ENCODE measurements around the gene COBLL1. TPM values are rescaled to one million over a fixed set of nuclear protein-coding genes. Genes with fewer than 3 reads are reported as not detected.

COBLL1 gene
- total and polyA plus RNA-seq, 2 donors (not counting 1 experiment from before 2014, with no cell fraction given): 10.1 to 11.9 TPM

GRCh38 chr2:164719996-164720941 lies 121.4 kb downstream of the COBLL1 start:
- no peak overlapping the region for H3K4me2 ChIP-seq (ENCODE audit: extremely low read depth, insufficient read depth, low read length)
- no peak overlapping the region for H3K4me3 ChIP-seq (replicated peaks in 1 of 4; ENCODE audit: control extremely low read depth in 1 of 4, insufficient read depth in 1 of 4, low read depth in 3 of 4, low read length in 4 of 4)
- no peaks in the 10 kb centered on the region for H3K79me2 ChIP-seq (ENCODE audit: control insufficient read depth, insufficient read depth, low read length)
- TF ChIP-seq, protein P1, sequence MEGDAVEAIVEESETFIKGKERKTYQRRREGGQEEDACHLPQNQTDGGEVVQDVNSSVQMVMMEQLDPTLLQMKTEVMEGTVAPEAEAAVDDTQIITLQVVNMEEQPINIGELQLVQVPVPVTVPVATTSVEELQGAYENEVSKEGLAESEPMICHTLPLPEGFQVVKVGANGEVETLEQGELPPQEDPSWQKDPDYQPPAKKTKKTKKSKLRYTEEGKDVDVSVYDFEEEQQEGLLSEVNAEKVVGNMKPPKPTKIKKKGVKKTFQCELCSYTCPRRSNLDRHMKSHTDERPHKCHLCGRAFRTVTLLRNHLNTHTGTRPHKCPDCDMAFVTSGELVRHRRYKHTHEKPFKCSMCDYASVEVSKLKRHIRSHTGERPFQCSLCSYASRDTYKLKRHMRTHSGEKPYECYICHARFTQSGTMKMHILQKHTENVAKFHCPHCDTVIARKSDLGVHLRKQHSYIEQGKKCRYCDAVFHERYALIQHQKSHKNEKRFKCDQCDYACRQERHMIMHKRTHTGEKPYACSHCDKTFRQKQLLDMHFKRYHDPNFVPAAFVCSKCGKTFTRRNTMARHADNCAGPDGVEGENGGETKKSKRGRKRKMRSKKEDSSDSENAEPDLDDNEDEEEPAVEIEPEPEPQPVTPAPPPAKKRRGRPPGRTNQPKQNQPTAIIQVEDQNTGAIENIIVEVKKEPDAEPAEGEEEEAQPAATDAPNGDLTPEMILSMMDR (conservative IDR thresholded peaks at IDR 0.05 in 1 of 2, IDR thresholded peaks at IDR 0.05 in 1 of 2; ENCODE audit: low read depth in 1 of 2, low read length in 2 of 2): no peak
- no peak for TF ChIP-seq EZH2 (IDR thresholded peaks at IDR 0.05; ENCODE audit: low read length, missing control alignments)
- H4K20me1 ChIP-seq (ENCODE audit: control insufficient read depth, extremely low read depth, insufficient read depth, low read length): no peaks in the 10 kb centered on the region
- H3K9ac ChIP-seq (ENCODE audit: insufficient read depth, low read length): no peak overlapping the region
- no peaks in the 10 kb centered on the region for H3K4me1 ChIP-seq (ENCODE audit: control insufficient read depth, extremely low read depth, insufficient read depth, low read length)
- no peak overlapping the region for H2AFZ ChIP-seq (ENCODE audit: low read length)
- H3K9me3 ChIP-seq (ENCODE audit: control insufficient read depth, insufficient read depth, low read depth, low read length): no peaks in the 10 kb centered on the region
- H3K36me3 ChIP-seq (ENCODE audit: control insufficient read depth, insufficient read depth, low read length): no peaks in the 10 kb centered on the region
- no peak overlapping the region for H3K27ac ChIP-seq (ENCODE audit: insufficient read depth, low read length)
- no peaks in the 10 kb centered on the region for H3K27me3 ChIP-seq (ENCODE audit: control insufficient read depth, insufficient read depth, low read length)
- DNase-seq (ENCODE audit: low read depth in 2 of 2): peak in 1 of 2 donors; percentile 82

- H3K9me3 ChIP-seq (ENCODE audit: control insufficient read depth, insufficient read depth, low read depth, low read length): no peaks in the 10 kb centered on the region
- no peak overlapping the region for H3K4me2 ChIP-seq (ENCODE audit: extremely low read depth, insufficient read depth, low read length)
- no peaks in the 10 kb centered on the region for H4K20me1 ChIP-seq (ENCODE audit: control insufficient read depth, extremely low read depth, insufficient read depth, low read length)
- no peaks in the 10 kb centered on the region for H3K27me3 ChIP-seq (ENCODE audit: control insufficient read depth, insufficient read depth, low read length)
- no peaks in the 10 kb centered on the region for H3K4me1 ChIP-seq (ENCODE audit: control insufficient read depth, extremely low read depth, insufficient read depth, low read length)
- peak in 1 of 2 donors; percentile 49 for DNase-seq (ENCODE audit: low read depth in 2 of 2)
- H3K4me3 ChIP-seq (replicated peaks in 1 of 4; ENCODE audit: control extremely low read depth in 1 of 4, insufficient read depth in 1 of 4, low read depth in 3 of 4, low read length in 4 of 4): no peak overlapping the region
- no peaks in the 10 kb centered on the region for H3K79me2 ChIP-seq (ENCODE audit: control insufficient read depth, insufficient read depth, low read length)
- no peaks in the 10 kb centered on the region for H3K36me3 ChIP-seq (ENCODE audit: control insufficient read depth, insufficient read depth, low read length)
- no peak overlapping the region for H3K9ac ChIP-seq (ENCODE audit: insufficient read depth, low read length)
- H3K27ac ChIP-seq (ENCODE audit: insufficient read depth, low read length): no peak overlapping the region
- TF ChIP-seq, protein P1 (conservative IDR thresholded peaks at IDR 0.05 in 1 of 2, IDR thresholded peaks at IDR 0.05 in 1 of 2; ENCODE audit: low read depth in 1 of 2, low read length in 2 of 2): peak in 1 of 2 donors; percentile 26
- no peak for TF ChIP-seq EZH2 (IDR thresholded peaks at IDR 0.05; ENCODE audit: low read length, missing control alignments)
- H2AFZ ChIP-seq (ENCODE audit: low read length): no peak overlapping the region
Measured at GRCh38 chr2:164717000-164717803, 124.4 kb downstream of the COBLL1 start.

- H3K9me3 ChIP-seq (ENCODE audit: control insufficient read depth, insufficient read depth, low read depth, low read length): no peaks in the 10 kb centered on the region
- H3K4me1 ChIP-seq (ENCODE audit: control insufficient read depth, extremely low read depth, insufficient read depth, low read length): no peaks in the 10 kb centered on the region
Measured at GRCh38 chr2:164714471-164714870, 127.2 kb downstream of the COBLL1 start.

More at GRCh38 chr2:164714471-164714870, 127.2 kb downstream of the COBLL1 start:
- Histone ChIP-seq H3K79me2 (ENCODE audit: control insufficient read depth, insufficient read depth, low read length) (no peaks in the 10 kb centered on the region), H3K9ac (ENCODE audit: insufficient read depth, low read length) (no peak overlapping the region), H3K4me3 (replicated peaks in 1 of 4; ENCODE audit: control extremely low read depth in 1 of 4, insufficient read depth in 1 of 4, low read depth in 3 of 4, low read length in 4 of 4) (no peak overlapping the region), H2AFZ (ENCODE audit: low read length) (no peak overlapping the region), H3K27ac (ENCODE audit: insufficient read depth, low read length) (no peak overlapping the region), H3K4me2 (ENCODE audit: extremely low read depth, insufficient read depth, low read length) (no peak overlapping the region), H3K36me3 (ENCODE audit: control insufficient read depth, insufficient read depth, low read length) (no peaks in the 10 kb centered on the region), H3K27me3 (ENCODE audit: control insufficient read depth, insufficient read depth, low read length) (no peaks in the 10 kb centered on the region), H4K20me1 (ENCODE audit: control insufficient read depth, extremely low read depth, insufficient read depth, low read length) (no peaks in the 10 kb centered on the region)
- DNase-seq (ENCODE audit: low read depth in 2 of 2): no peak
- TF ChIP-seq, protein P1 (conservative IDR thresholded peaks at IDR 0.05 in 1 of 2, IDR thresholded peaks at IDR 0.05 in 1 of 2; ENCODE audit: low read depth in 1 of 2, low read length in 2 of 2): no peak
- TF ChIP-seq EZH2 (IDR thresholded peaks at IDR 0.05; ENCODE audit: low read length, missing control alignments): no peak

All from fibroblast of lung (primary cell).